HG03139 (cell line): ENCODE measurements around the gene RPH3AL.
"Not testable (repeated sequence)": the region's sequence is repeated elsewhere in the genome, so short reads cannot be mapped to it uniquely, and the experiment has no call there.

Experiments
- ATAC-seq: cut with Tn5 transposase; IDR thresholded peaks from one replicate; pipeline ENCODE4 v1.9.1; 2021; ENCODE audit not compliant: unreplicated experiment

The RPH3AL gene

DNA sequence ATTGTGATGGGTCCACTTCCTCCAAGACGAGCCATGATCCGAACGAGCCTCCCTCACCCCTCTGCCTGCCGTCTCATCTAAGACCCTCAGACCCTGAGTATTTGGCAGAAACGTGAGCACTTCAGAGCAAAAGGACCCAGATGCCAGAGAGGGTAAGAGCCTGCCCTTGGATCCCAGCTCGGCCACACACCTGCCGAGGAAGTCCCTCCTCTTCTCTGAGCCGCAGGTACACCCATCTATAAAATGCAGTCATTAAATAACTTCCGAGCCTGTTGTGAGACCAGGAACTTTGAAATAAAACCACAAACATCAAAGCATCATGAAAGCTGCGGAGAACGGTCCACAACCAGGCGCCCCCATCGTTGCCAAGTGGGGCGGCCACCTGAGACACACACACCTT is 106.4 kb downstream of the RPH3AL start:
- no peak for ATAC-seq

- no peak for ATAC-seq
Observed at GRCh38 chr17:245611-246010, 107.0 kb downstream of the RPH3AL start.

GRCh38 chr17:245020-245419 is 107.6 kb downstream of the RPH3AL start:
- ATAC-seq, result no peak

GRCh38 chr17:243924-244323 is 108.7 kb downstream of the RPH3AL start:
- not testable (repeated sequence) for ATAC-seq

DNA sequence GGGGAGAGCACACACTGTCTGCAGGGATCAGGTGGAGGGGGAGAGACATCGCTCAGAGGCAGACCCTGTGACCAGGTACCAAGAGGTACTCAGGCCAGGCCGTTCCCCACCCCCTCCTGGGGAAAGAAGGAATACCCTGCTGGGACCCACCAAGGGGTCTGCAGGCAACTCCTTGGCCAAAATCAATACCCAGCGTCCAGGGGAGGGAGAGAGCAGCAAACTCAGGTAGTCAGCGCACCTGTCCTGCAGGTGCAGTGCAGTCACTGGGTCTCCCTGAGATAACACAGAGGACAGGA is 113.7 kb downstream of the RPH3AL start:
- ATAC-seq, result no peak

DNA sequence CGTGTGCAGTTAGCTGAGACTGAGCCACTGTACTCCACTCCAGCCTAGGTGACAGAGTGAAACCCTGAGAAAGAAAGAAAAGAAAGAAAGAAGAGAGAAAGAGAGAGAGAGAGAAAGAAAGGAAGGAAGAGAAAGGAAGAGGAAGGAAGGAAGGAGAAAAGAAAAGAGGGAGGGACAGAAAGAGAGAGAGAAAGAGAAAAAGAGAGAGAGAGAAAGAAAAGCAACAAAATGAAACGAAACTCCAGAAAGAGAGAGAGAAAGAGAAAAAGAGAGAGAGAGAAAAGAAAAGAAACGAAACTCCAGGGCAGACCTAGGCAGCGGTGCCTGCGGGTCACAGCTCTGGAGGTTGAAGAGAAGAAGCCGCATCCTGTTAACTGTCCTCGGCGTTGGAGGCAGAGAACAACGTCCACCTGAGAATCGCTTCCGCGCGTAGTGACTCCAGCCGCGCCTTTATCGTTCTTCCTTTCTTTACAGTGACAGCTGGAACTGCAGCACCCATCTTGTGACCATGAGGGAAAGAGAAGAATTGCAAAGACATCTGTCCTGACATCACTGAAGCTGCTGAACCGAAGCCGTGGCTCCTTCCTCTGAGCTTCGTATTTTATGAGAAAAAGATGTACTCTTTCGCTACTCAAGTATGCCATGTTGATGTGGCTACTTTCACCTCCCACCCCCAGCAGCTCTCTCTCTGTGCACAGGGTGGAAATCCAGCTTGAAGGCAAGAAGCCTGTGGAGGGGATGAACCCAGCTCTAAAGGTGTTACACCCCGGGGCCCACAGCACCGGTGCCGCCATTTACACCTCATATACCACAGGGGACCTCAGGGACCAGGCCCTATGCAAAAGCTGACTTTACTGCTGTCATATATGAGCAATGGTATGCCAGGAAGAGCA is 114.3 kb downstream of the RPH3AL start:
- ATAC-seq, result no peak

GRCh38 chr17:237406-237955 is 115.1 kb downstream of the RPH3AL start:
- no peak for ATAC-seq

GRCh38 chr17:236641-237405 is 115.8 kb downstream of the RPH3AL start:
- ATAC-seq, result no peak

DNA sequence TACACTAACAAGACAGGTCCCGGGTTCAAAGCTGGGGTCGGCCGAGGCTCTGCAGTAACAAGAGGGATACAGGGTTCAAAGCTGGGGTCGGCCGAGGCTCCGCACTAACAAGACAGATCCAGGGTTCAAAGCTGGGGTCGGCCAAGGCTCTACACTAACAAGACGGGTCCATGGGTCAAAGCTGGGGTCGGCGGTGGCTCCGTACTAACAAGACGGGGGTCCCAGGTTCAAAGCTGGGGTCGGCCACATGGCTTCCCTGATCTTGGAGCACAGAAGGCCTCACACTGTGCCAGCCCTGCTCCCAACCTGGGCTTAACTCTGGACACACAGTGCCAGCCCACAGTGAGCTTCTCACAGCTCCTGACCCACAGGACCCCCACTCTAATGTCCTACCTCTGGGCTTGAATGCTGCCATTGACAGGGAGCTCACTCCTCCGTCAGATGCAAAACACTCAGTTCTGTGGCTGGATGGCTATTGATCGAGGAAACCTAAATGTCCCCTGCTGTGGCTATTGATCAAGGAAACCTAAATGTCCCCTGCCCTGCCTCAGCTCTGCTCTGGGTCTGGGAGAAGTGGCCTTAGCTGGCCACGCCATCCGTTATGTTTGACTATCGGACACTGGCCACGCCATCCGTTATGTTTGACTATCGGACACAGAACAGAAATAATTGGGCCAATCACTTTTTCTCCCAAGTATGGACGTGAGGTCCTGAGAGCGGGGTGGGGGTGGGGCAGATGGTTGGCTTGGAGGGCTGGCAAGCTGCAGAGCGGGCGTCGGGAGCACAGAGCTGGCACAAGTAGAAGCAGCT is 116.6 kb downstream of the RPH3AL start:
- ATAC-seq, result no peak

- not testable (repeated sequence) for ATAC-seq
Observed at GRCh38 chr17:234994-235830, 117.4 kb downstream of the RPH3AL start.

- not testable (repeated sequence) for ATAC-seq
Observed at GRCh38 chr17:234163-234993, 118.2 kb downstream of the RPH3AL start.

DNA sequence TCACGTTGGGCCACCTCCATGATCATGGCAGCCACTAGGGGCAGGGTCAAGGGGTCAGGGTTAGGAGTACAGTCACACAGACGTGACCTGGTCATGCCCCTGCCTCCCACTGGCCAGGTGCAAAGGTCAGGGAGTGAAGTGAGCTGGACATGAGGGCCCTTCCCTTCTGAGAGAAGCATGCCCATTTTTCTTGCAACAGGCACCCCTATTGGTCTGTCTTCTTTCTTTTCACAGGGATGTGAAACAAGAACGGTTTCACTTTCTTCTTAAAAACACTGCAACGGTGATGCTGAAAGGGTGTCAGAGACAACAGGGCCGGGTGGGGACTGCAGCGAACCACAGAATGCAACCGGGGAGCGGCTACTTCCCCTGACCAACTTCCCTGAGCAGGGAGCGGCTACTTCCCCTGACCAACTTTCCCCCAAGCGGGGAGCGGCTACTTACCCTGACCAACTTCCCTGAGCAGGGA is 119.1 kb downstream of the RPH3AL start:
- no peak for ATAC-seq

DNA sequence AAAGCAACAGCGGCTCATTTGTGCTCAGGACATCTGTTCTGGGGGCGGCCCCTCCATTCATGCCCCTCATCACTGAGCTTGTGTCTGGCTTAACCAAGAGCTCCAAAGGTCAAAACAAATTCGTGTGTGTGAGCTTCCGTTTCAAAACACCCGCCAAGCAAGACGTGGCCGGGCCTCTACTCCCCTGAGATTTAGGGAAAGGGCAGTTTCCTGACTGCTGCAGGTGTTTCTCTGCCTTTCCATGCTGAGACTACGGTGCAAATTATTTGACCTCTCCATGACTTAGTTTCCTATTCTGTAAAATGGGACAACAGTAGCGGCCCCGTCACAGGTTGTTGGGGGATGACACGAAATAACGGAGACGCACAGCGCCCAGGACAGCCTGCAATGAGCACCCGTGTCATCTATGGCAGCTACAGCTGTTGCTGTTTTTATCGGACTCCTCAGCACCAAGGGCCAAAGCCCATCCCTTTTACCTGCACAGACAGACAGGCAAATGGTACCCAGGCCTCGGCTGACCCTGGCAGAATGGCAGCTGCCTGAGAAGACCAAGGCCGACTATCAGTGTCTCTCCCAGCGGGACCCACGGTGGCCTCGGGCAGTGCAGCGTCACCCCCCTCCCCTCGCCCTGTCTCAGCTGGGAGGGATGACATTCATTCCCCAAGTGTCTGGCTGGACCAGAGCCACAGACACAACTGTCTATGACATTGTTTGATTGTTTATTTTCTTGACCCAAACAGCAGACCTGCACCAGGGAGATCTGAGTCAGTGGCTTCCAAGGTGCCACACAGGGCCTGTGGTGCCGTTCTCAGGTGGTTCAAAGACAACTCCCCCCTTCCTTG is 120.4 kb downstream of the RPH3AL start:
- no peak for ATAC-seq

GRCh38 chr17:231191-231965 is 121.2 kb downstream of the RPH3AL start:
- ATAC-seq, result no peak

GRCh38 chr17:230395-230770 is 122.2 kb downstream of the RPH3AL start:
- ATAC-seq, result no peak

DNA sequence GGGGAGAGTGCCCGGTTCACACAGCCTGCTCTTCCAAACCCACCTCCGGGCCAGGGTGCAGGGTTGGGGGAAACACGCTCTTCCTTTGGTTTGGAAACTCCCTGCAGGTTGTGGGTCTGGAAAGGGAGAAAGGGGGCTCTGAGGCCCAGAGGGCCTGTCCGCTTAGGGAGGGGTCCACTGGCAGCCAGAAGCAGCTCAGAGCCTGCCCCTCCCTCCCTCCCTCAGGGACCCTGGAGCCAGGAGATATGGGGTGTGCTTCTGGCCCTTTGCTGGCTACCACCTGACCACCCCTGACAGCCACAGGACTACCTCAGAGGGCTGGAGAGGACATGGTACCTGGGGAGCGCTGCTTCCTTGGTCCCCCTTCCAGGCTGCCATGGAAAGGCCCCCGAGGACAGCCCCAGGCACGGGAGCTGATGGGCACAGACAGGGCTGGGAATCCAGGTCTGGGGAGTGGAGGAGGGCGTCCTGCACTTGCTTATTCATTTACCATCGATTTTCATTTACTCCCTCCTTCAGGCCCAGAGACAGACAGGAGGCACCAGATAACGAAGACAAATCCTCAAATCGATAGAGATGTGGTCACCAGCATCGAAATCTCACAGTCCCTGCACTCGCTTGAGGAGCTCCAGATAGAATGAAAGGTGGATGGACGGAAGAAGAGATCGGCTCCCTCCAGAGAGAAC is 122.8 kb downstream of the RPH3AL start:
- no peak for ATAC-seq
